H9 (cell line): ENCODE measurements around the gene MEGF10. TPM values are rescaled to one million over a fixed set of nuclear protein-coding genes. Genes with fewer than 3 reads are reported as not detected.

Experiments used
- DNase-seq: peaks from one replicate; pipeline ENCODE4 v3.0.0-alpha.2; 2017
- H2AFZ ChIP-seq: one replicate; pipeline ENCODE4 v1.6.1; 2013; ENCODE audit warnings: mild to moderate bottlenecking, low read length, control low read depth, moderate library complexity
- H2AK5ac ChIP-seq: 2 replicates; pipeline ENCODE4 v1.6.1; 2013; ENCODE audit warnings: low read length, control low read depth, mixed read lengths; ENCODE audit not compliant: insufficient read length
- H2BK120ac ChIP-seq: one replicate; pipeline ENCODE4 v1.6.1; 2013; ENCODE audit warnings: low read depth, mild to moderate bottlenecking, low read length, control low read depth, inconsistent platforms; ENCODE audit not compliant: poor library complexity, severe bottlenecking
- H2BK12ac ChIP-seq: 2 replicates; pipeline ENCODE4 v1.6.1; 2013; ENCODE audit warnings: low read length, control low read depth, mixed read lengths, low read depth; ENCODE audit not compliant: insufficient read length
- H2BK15ac ChIP-seq: 2 replicates; pipeline ENCODE4 v1.6.1; 2013; ENCODE audit warnings: low read depth, low read length, control low read depth
- H2BK20ac ChIP-seq: one replicate; pipeline ENCODE4 v1.6.1; 2013; ENCODE audit warnings: low read depth, mild to moderate bottlenecking, low read length, control low read depth, inconsistent platforms; ENCODE audit not compliant: poor library complexity, severe bottlenecking
- H2BK5ac ChIP-seq: 2 replicates; pipeline ENCODE4 v1.6.1; 2013; ENCODE audit warnings: low read length, control low read depth, mixed read lengths; ENCODE audit not compliant: insufficient read length
- H3K14ac ChIP-seq: 2 replicates; pipeline ENCODE4 v1.6.1; 2013; ENCODE audit warnings: low read length, control low read depth; ENCODE audit not compliant: insufficient read depth
- H3K18ac ChIP-seq: 2 replicates; pipeline ENCODE4 v1.6.1; 2013; ENCODE audit warnings: low read depth, mild to moderate bottlenecking, mixed read lengths, low read length, control low read depth; ENCODE audit not compliant: insufficient read length
- H3K23ac ChIP-seq: 2 replicates; pipeline ENCODE4 v1.6.1; 2013; ENCODE audit warnings: low read length, control low read depth, mixed read lengths, low read depth; ENCODE audit not compliant: insufficient read length
- H3K23me2 ChIP-seq: 2 replicates; pipeline ENCODE4 v1.6.1; 2013; ENCODE audit warnings: low read depth, mild to moderate bottlenecking, mixed read lengths, low read length, control low read depth; ENCODE audit not compliant: insufficient read length, poor library complexity, severe bottlenecking
- H3K27ac ChIP-seq: 2 replicates; pipeline ENCODE4 v1.5.1; 2013; ENCODE audit warnings: low read length, control low read depth, mixed read lengths, low read depth; ENCODE audit not compliant: insufficient read length
- H3K27me3 ChIP-seq: 2 replicates; pipeline ENCODE4 v1.6.1; 2013; ENCODE audit warnings: low read length, control low read depth, inconsistent platforms; ENCODE audit not compliant: insufficient read depth
- H3K4ac ChIP-seq: 2 replicates; pipeline ENCODE4 v1.6.1; 2013; ENCODE audit warnings: low read depth, mild to moderate bottlenecking, control low read depth, inconsistent platforms, low read length, moderate library complexity
- H3K4me1 ChIP-seq: 2 replicates; pipeline ENCODE4 v1.6.1; 2013; ENCODE audit warnings: low read length, control low read depth, inconsistent platforms; ENCODE audit not compliant: insufficient read depth
- H3K4me2 ChIP-seq: 2 replicates; pipeline ENCODE4 v1.6.1; 2013; ENCODE audit warnings: low read length, control low read depth, mixed read lengths; ENCODE audit not compliant: insufficient read length, insufficient read depth
- H3K56ac ChIP-seq: 2 replicates; pipeline ENCODE4 v1.6.1; 2013; ENCODE audit warnings: low read depth, mild to moderate bottlenecking, mixed read lengths, low read length, control low read depth; ENCODE audit not compliant: insufficient read length
- H3K79me1 ChIP-seq: 2 replicates; pipeline ENCODE4 v1.6.1; 2013; ENCODE audit warnings: low read depth, mild to moderate bottlenecking, moderate library complexity, low read length, control low read depth, inconsistent platforms; ENCODE audit not compliant: insufficient read depth, poor library complexity, severe bottlenecking
- H3K79me2 ChIP-seq: 2 replicates; pipeline ENCODE4 v1.6.1; 2013; ENCODE audit warnings: low read length, control low read depth, inconsistent platforms; ENCODE audit not compliant: insufficient read depth
- H3K9ac ChIP-seq: 2 replicates; pipeline ENCODE4 v1.6.1; 2013; ENCODE audit warnings: low read length, control low read depth, mixed read lengths; ENCODE audit not compliant: insufficient read length; ENCODE audit errors: extremely low read depth
- H3K9me3 ChIP-seq: one replicate; pipeline ENCODE4 v1.6.1; 2013; ENCODE audit warnings: low read depth, low read length, inconsistent platforms; ENCODE audit not compliant: control insufficient read depth
- H3T11ph ChIP-seq: one replicate; pipeline ENCODE4 v1.6.1; 2013; ENCODE audit warnings: mild to moderate bottlenecking, low read length, control low read depth, inconsistent platforms
- H4K20me1 ChIP-seq: one replicate; pipeline ENCODE4 v1.6.1; 2013; ENCODE audit not compliant: control insufficient read depth, insufficient read length, insufficient read depth
- H4K5ac ChIP-seq: 2 replicates; pipeline ENCODE4 v1.6.1; 2013; ENCODE audit warnings: low read depth, mild to moderate bottlenecking, mixed read lengths, low read length, control low read depth; ENCODE audit not compliant: insufficient read length
- H4K8ac ChIP-seq: replicated peaks from 2 replicates; pipeline ENCODE4 v1.6.1; 2013; ENCODE audit warnings: low read length, control low read depth, mixed read lengths, low read depth; ENCODE audit not compliant: insufficient read length
- H4K91ac ChIP-seq: 2 replicates; pipeline ENCODE4 v1.6.1; 2013; ENCODE audit warnings: low read depth, mild to moderate bottlenecking, moderate library complexity, mixed read lengths, low read length, control low read depth; ENCODE audit not compliant: insufficient read length
- H3K27ac Mint-ChIP-seq, 3 experiments: 2 replicates in 2 of 3; 3 replicates in 1 of 3; pipeline ENCODE4 v1.8.0; 2020 to 2021; ENCODE audit warnings: mixed read lengths in 3 of 3, mild to moderate bottlenecking in 1 of 3, moderate library complexity in 1 of 3
- H3K27me3 Mint-ChIP-seq: 2 replicates; pipeline ENCODE4 v1.8.0; 2021; ENCODE audit warnings: low read depth, mild to moderate bottlenecking, moderate library complexity, mixed read lengths
- H3K36me3 Mint-ChIP-seq, 3 experiments: 2 replicates in 2 of 3; 3 replicates in 1 of 3; pipeline ENCODE4 v1.8.0; 2020 to 2021; ENCODE audit warnings: low read depth in 3 of 3, mixed read lengths in 3 of 3; ENCODE audit not compliant: insufficient read depth in 1 of 3
- H3K4me1 Mint-ChIP-seq, 2 experiments: 2 replicates each; pipeline ENCODE4 v1.8.0; 2020; ENCODE audit warnings: mixed read lengths in 2 of 2
- H3K4me3 Mint-ChIP-seq, 2 experiments: 2 replicates in 1 of 2; 3 replicates in 1 of 2; pipeline ENCODE4 v1.8.0; 2020 to 2021; ENCODE audit warnings: mild to moderate bottlenecking in 2 of 2, mixed read lengths in 2 of 2, moderate library complexity in 1 of 2
- H3K9me3 Mint-ChIP-seq, 2 experiments: 2 replicates in 1 of 2; 3 replicates in 1 of 2; pipeline ENCODE4 v1.8.0; 2020; ENCODE audit warnings: mild to moderate bottlenecking in 2 of 2, mixed read lengths in 2 of 2, moderate library complexity in 1 of 2
- CTCF ChIP-seq: fragments of 200-600 bp; sonication (generic); conservative IDR thresholded peaks from 3 replicates; pipeline ENCODE4 v1.8.0; 2021; ENCODE audit warnings: antibody characterized with exemption, mild to moderate bottlenecking
- WGBS: extraction: QIAGEN DNeasy Blood & Tissue Kit; methylation state at CpG from one replicate; pipeline ENCODE4 v1.1.7; 2013; ENCODE audit warnings: missing lambda C conversion rate, low lambda C conversion rate, mixed read lengths; ENCODE audit not compliant: insufficient read length; ENCODE audit errors: extremely low coverage; 5-methylcytosine and 5-hydroxymethylcytosine counted together
- total RNA-seq: library from RNA; stranded (reverse); gene quantifications from 2 replicates; pipeline ENCODE4 v1.2.1, GENCODE V29; 2021

Gene MEGF10
- total RNA-seq, 1 experiment from 2014 or later: 36.5 TPM

- H3K27ac ChIP-seq: no peak overlapping the region
- DNase-seq: no peak
- H4K8ac ChIP-seq: no peak overlapping the region
- no peaks in the 10 kb centered on the region for H3K27me3 ChIP-seq
- no CpG with 5 or more reads among the region's 2 CpGs for WGBS
- no peak overlapping the region for H4K91ac ChIP-seq
- no peak overlapping the region for H3K18ac ChIP-seq
- H3K79me2 ChIP-seq: no peaks in the 10 kb centered on the region
- H3K14ac ChIP-seq: no peak overlapping the region
- Mint-ChIP-seq H3K36me3 (peaks cover 9 to 34% (median 29%) of the 10 kb centered on the region in 3 experiments; a peak in 6 of 7 replicates), H3K27ac (no peak overlapping the region), H3K4me1 (peaks cover 0 to 8% of the 10 kb centered on the region in 2 experiments; a peak in 1 of 4 replicates), H3K9me3 (no peaks in the 10 kb centered on the region), H3K27me3 (no peaks in the 10 kb centered on the region), H3K4me3 (no peak overlapping the region)
- no peak for TF ChIP-seq CTCF
- H3K9me3 ChIP-seq: no peaks in the 10 kb centered on the region
- no peak overlapping the region for H2BK5ac ChIP-seq
- H3K4me2 ChIP-seq: no peak overlapping the region
- no peaks in the 10 kb centered on the region for H3K23me2 ChIP-seq
- no peak overlapping the region for H2AFZ ChIP-seq
- no peak overlapping the region for H3K9ac ChIP-seq
- H3K4me1 ChIP-seq: no peaks in the 10 kb centered on the region
- no peaks in the 10 kb centered on the region for H3K79me1 ChIP-seq
- H4K20me1 ChIP-seq: no peaks in the 10 kb centered on the region
- H2BK120ac ChIP-seq: no peak overlapping the region
- H3K4ac ChIP-seq: no peak overlapping the region
- H4K5ac ChIP-seq: no peak overlapping the region
- H3K23ac ChIP-seq: no peak overlapping the region
- H3K56ac ChIP-seq: no peak overlapping the region
- no peak overlapping the region for H3T11ph ChIP-seq
- H2BK20ac ChIP-seq: no peak overlapping the region
- no peak overlapping the region for H2AK5ac ChIP-seq
- H2BK12ac ChIP-seq: no peak overlapping the region
- H2BK15ac ChIP-seq: no peak overlapping the region
These were observed 136.1 kb downstream of the MEGF10 start for GRCh38 chr5:127426661-127427060.
